H9 (cell line): ENCODE measurements around the gene ABCB1. TPM values are rescaled to one million over a fixed set of nuclear protein-coding genes. Genes with fewer than 3 reads are reported as not detected.

Experiments
- DNase-seq: peaks from one replicate; pipeline ENCODE4 v3.0.0-alpha.2; 2017
- H2AFZ ChIP-seq: one replicate; pipeline ENCODE4 v1.6.1; 2013; ENCODE audit warnings: mild to moderate bottlenecking, low read length, control low read depth, moderate library complexity
- H2AK5ac ChIP-seq: 2 replicates; pipeline ENCODE4 v1.6.1; 2013; ENCODE audit warnings: low read length, control low read depth, mixed read lengths; ENCODE audit not compliant: insufficient read length
- H2BK120ac ChIP-seq: one replicate; pipeline ENCODE4 v1.6.1; 2013; ENCODE audit warnings: low read depth, mild to moderate bottlenecking, low read length, control low read depth, inconsistent platforms; ENCODE audit not compliant: poor library complexity, severe bottlenecking
- H2BK12ac ChIP-seq: 2 replicates; pipeline ENCODE4 v1.6.1; 2013; ENCODE audit warnings: low read length, control low read depth, mixed read lengths, low read depth; ENCODE audit not compliant: insufficient read length
- H2BK15ac ChIP-seq: 2 replicates; pipeline ENCODE4 v1.6.1; 2013; ENCODE audit warnings: low read depth, low read length, control low read depth
- H2BK20ac ChIP-seq: one replicate; pipeline ENCODE4 v1.6.1; 2013; ENCODE audit warnings: low read depth, mild to moderate bottlenecking, low read length, control low read depth, inconsistent platforms; ENCODE audit not compliant: poor library complexity, severe bottlenecking
- H2BK5ac ChIP-seq: 2 replicates; pipeline ENCODE4 v1.6.1; 2013; ENCODE audit warnings: low read length, control low read depth, mixed read lengths; ENCODE audit not compliant: insufficient read length
- H3K14ac ChIP-seq: 2 replicates; pipeline ENCODE4 v1.6.1; 2013; ENCODE audit warnings: low read length, control low read depth; ENCODE audit not compliant: insufficient read depth
- H3K18ac ChIP-seq: 2 replicates; pipeline ENCODE4 v1.6.1; 2013; ENCODE audit warnings: low read depth, mild to moderate bottlenecking, mixed read lengths, low read length, control low read depth; ENCODE audit not compliant: insufficient read length
- H3K23ac ChIP-seq: 2 replicates; pipeline ENCODE4 v1.6.1; 2013; ENCODE audit warnings: low read length, control low read depth, mixed read lengths, low read depth; ENCODE audit not compliant: insufficient read length
- H3K23me2 ChIP-seq: 2 replicates; pipeline ENCODE4 v1.6.1; 2013; ENCODE audit warnings: low read depth, mild to moderate bottlenecking, mixed read lengths, low read length, control low read depth; ENCODE audit not compliant: insufficient read length, poor library complexity, severe bottlenecking
- H3K27ac ChIP-seq: 2 replicates; pipeline ENCODE4 v1.5.1; 2013; ENCODE audit warnings: low read length, control low read depth, mixed read lengths, low read depth; ENCODE audit not compliant: insufficient read length
- H3K27me3 ChIP-seq: 2 replicates; pipeline ENCODE4 v1.6.1; 2013; ENCODE audit warnings: low read length, control low read depth, inconsistent platforms; ENCODE audit not compliant: insufficient read depth
- H3K4ac ChIP-seq: 2 replicates; pipeline ENCODE4 v1.6.1; 2013; ENCODE audit warnings: low read depth, mild to moderate bottlenecking, control low read depth, inconsistent platforms, low read length, moderate library complexity
- H3K4me1 ChIP-seq: 2 replicates; pipeline ENCODE4 v1.6.1; 2013; ENCODE audit warnings: low read length, control low read depth, inconsistent platforms; ENCODE audit not compliant: insufficient read depth
- H3K4me2 ChIP-seq: 2 replicates; pipeline ENCODE4 v1.6.1; 2013; ENCODE audit warnings: low read length, control low read depth, mixed read lengths; ENCODE audit not compliant: insufficient read length, insufficient read depth
- H3K56ac ChIP-seq: 2 replicates; pipeline ENCODE4 v1.6.1; 2013; ENCODE audit warnings: low read depth, mild to moderate bottlenecking, mixed read lengths, low read length, control low read depth; ENCODE audit not compliant: insufficient read length
- H3K79me1 ChIP-seq: 2 replicates; pipeline ENCODE4 v1.6.1; 2013; ENCODE audit warnings: low read depth, mild to moderate bottlenecking, moderate library complexity, low read length, control low read depth, inconsistent platforms; ENCODE audit not compliant: insufficient read depth, poor library complexity, severe bottlenecking
- H3K79me2 ChIP-seq: 2 replicates; pipeline ENCODE4 v1.6.1; 2013; ENCODE audit warnings: low read length, control low read depth, inconsistent platforms; ENCODE audit not compliant: insufficient read depth
- H3K9ac ChIP-seq: 2 replicates; pipeline ENCODE4 v1.6.1; 2013; ENCODE audit warnings: low read length, control low read depth, mixed read lengths; ENCODE audit not compliant: insufficient read length; ENCODE audit errors: extremely low read depth
- H3K9me3 ChIP-seq: one replicate; pipeline ENCODE4 v1.6.1; 2013; ENCODE audit warnings: low read depth, low read length, inconsistent platforms; ENCODE audit not compliant: control insufficient read depth
- H3T11ph ChIP-seq: one replicate; pipeline ENCODE4 v1.6.1; 2013; ENCODE audit warnings: mild to moderate bottlenecking, low read length, control low read depth, inconsistent platforms
- H4K20me1 ChIP-seq: one replicate; pipeline ENCODE4 v1.6.1; 2013; ENCODE audit not compliant: control insufficient read depth, insufficient read length, insufficient read depth
- H4K5ac ChIP-seq: 2 replicates; pipeline ENCODE4 v1.6.1; 2013; ENCODE audit warnings: low read depth, mild to moderate bottlenecking, mixed read lengths, low read length, control low read depth; ENCODE audit not compliant: insufficient read length
- H4K8ac ChIP-seq: replicated peaks from 2 replicates; pipeline ENCODE4 v1.6.1; 2013; ENCODE audit warnings: low read length, control low read depth, mixed read lengths, low read depth; ENCODE audit not compliant: insufficient read length
- H4K91ac ChIP-seq: 2 replicates; pipeline ENCODE4 v1.6.1; 2013; ENCODE audit warnings: low read depth, mild to moderate bottlenecking, moderate library complexity, mixed read lengths, low read length, control low read depth; ENCODE audit not compliant: insufficient read length
- H3K27ac Mint-ChIP-seq, 3 experiments: 2 replicates in 2 of 3; 3 replicates in 1 of 3; pipeline ENCODE4 v1.8.0; 2020 to 2021; ENCODE audit warnings: mixed read lengths in 3 of 3, mild to moderate bottlenecking in 1 of 3, moderate library complexity in 1 of 3
- H3K27me3 Mint-ChIP-seq: 2 replicates; pipeline ENCODE4 v1.8.0; 2021; ENCODE audit warnings: low read depth, mild to moderate bottlenecking, moderate library complexity, mixed read lengths
- H3K36me3 Mint-ChIP-seq, 3 experiments: 2 replicates in 2 of 3; 3 replicates in 1 of 3; pipeline ENCODE4 v1.8.0; 2020 to 2021; ENCODE audit warnings: low read depth in 3 of 3, mixed read lengths in 3 of 3; ENCODE audit not compliant: insufficient read depth in 1 of 3
- H3K4me1 Mint-ChIP-seq, 2 experiments: 2 replicates each; pipeline ENCODE4 v1.8.0; 2020; ENCODE audit warnings: mixed read lengths in 2 of 2
- H3K4me3 Mint-ChIP-seq, 2 experiments: 2 replicates in 1 of 2; 3 replicates in 1 of 2; pipeline ENCODE4 v1.8.0; 2020 to 2021; ENCODE audit warnings: mild to moderate bottlenecking in 2 of 2, mixed read lengths in 2 of 2, moderate library complexity in 1 of 2
- H3K9me3 Mint-ChIP-seq, 2 experiments: 2 replicates in 1 of 2; 3 replicates in 1 of 2; pipeline ENCODE4 v1.8.0; 2020; ENCODE audit warnings: mild to moderate bottlenecking in 2 of 2, mixed read lengths in 2 of 2, moderate library complexity in 1 of 2
- WGBS: extraction: QIAGEN DNeasy Blood & Tissue Kit; methylation state at CpG from one replicate; pipeline ENCODE4 v1.1.7; 2013; ENCODE audit warnings: missing lambda C conversion rate, low lambda C conversion rate, mixed read lengths; ENCODE audit not compliant: insufficient read length; ENCODE audit errors: extremely low coverage; 5-methylcytosine and 5-hydroxymethylcytosine counted together
- total RNA-seq: library from RNA; stranded (reverse); gene quantifications from 2 replicates; pipeline ENCODE4 v1.2.1, GENCODE V29; 2021
- TF ChIP-seq, protein P1 (sequence below): fragments of 200-600 bp; sonication (generic); conservative IDR thresholded peaks from 3 replicates; pipeline ENCODE4 v1.8.0; 2021; ENCODE audit warnings: antibody characterized with exemption, mild to moderate bottlenecking

The ABCB1 gene
- total RNA-seq, 1 experiment from 2014 or later = 0.33 TPM

DNA sequence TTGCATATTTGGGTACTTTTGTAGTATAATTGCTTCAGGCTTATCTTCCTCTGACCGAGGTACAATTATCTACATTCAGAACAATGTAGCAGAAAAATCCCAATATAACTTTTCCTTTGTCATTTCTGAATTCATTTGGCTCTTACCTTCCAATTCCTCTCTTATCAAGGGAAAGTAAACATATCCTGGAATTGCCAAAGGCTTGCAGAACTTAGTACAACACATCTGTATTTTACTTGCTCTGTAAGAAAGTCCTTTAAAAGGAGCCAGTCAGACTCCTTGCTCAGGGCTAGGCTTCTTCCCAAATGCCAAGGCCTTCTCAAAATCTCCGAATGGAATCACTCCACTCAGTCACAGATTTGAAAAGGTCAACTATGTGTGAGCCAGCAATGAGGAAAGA is 81.9 kb downstream of the ABCB1 start:
- H4K8ac ChIP-seq = no peak overlapping the region
- H2BK20ac ChIP-seq = no peak overlapping the region
- Mint-ChIP-seq H3K27me3 (no peaks in the 10 kb centered on the region), H3K4me3 (no peak overlapping the region), H3K4me1 (peaks cover 7 to 9% of the 10 kb centered on the region in 2 experiments), H3K9me3 (no peaks in the 10 kb centered on the region; a peak in 1 of 5 replicates), H3K27ac (no peak overlapping the region), H3K36me3 (no peaks in the 10 kb centered on the region; a peak in 1 of 7 replicates)
- no peak overlapping the region for H3T11ph ChIP-seq
- H3K4me1 ChIP-seq = peaks cover 2% of the 10 kb centered on the region; the same call in 1 of the 2 replicates
- no peak overlapping the region for H4K91ac ChIP-seq
- no peak overlapping the region for H2BK5ac ChIP-seq
- no peak overlapping the region for H3K18ac ChIP-seq
- H3K23ac ChIP-seq = no peak overlapping the region
- H2BK12ac ChIP-seq = no peak overlapping the region
- H3K27me3 ChIP-seq = no peaks in the 10 kb centered on the region
- H2BK15ac ChIP-seq = no peak overlapping the region
- H4K5ac ChIP-seq = no peak overlapping the region
- no peaks in the 10 kb centered on the region for H3K9me3 ChIP-seq
- no peak overlapping the region for H3K4me2 ChIP-seq
- H2BK120ac ChIP-seq = no peak overlapping the region
- no peak for DNase-seq
- no peak overlapping the region for H3K9ac ChIP-seq
- H3K79me2 ChIP-seq = no peaks in the 10 kb centered on the region
- H3K14ac ChIP-seq = no peak overlapping the region
- no peaks in the 10 kb centered on the region for H3K79me1 ChIP-seq
- H2AFZ ChIP-seq = no peak overlapping the region
- H3K4ac ChIP-seq = no peak overlapping the region
- H2AK5ac ChIP-seq = no peak overlapping the region
- no peaks in the 10 kb centered on the region for H4K20me1 ChIP-seq
- no peak overlapping the region for H3K56ac ChIP-seq
- no CpG with 5 or more reads among the region's 2 CpGs for WGBS
- no peak overlapping the region for H3K27ac ChIP-seq
- TF ChIP-seq, protein P1, sequence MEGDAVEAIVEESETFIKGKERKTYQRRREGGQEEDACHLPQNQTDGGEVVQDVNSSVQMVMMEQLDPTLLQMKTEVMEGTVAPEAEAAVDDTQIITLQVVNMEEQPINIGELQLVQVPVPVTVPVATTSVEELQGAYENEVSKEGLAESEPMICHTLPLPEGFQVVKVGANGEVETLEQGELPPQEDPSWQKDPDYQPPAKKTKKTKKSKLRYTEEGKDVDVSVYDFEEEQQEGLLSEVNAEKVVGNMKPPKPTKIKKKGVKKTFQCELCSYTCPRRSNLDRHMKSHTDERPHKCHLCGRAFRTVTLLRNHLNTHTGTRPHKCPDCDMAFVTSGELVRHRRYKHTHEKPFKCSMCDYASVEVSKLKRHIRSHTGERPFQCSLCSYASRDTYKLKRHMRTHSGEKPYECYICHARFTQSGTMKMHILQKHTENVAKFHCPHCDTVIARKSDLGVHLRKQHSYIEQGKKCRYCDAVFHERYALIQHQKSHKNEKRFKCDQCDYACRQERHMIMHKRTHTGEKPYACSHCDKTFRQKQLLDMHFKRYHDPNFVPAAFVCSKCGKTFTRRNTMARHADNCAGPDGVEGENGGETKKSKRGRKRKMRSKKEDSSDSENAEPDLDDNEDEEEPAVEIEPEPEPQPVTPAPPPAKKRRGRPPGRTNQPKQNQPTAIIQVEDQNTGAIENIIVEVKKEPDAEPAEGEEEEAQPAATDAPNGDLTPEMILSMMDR = no peak
- no peaks in the 10 kb centered on the region for H3K23me2 ChIP-seq
